Natural killer cell treated with Interleukin-12 subunit alpha and Interleukin-12 subunit beta and Interleukin-15 and Interleukin-18, amount 100 ng/mL, for 72 hours (primary cell): ENCODE results near the gene NEURL3. TPM values are rescaled to one million over a fixed set of nuclear protein-coding genes. Genes with fewer than 3 reads are reported as not detected.
A peak's percentile ranks its signal among the peaks of the same experiment; 100 is the strongest.
"Not testable (repeated sequence)": the region's sequence is repeated elsewhere in the genome, so short reads cannot be mapped to it uniquely, and the experiment has no call there.

Experiments
- ATAC-seq, 2 donors: fragments of 150-1000 bp; cut with Tn5 transposase in 1 of 2; sonication (Bioruptor Pico), chemical (Tn5 transposase) in 1 of 2; 2 replicates each; pipeline ENCODE4 v1.10.0; 2021
- DNase-seq: peaks from one replicate; pipeline ENCODE4 v3.0.0; 2022; ENCODE audit warnings: low spot score
- H3K27ac Mint-ChIP-seq, 2 donors: 1 replicate in 1 of 2; 2 replicates in 1 of 2; pipeline ENCODE4 v1.8.0; 2022; ENCODE audit warnings: mixed read lengths in 2 of 2, mild to moderate bottlenecking in 1 of 2, moderate library complexity in 1 of 2
- H3K27me3 Mint-ChIP-seq, 2 donors: 1 replicate in 1 of 2; 2 replicates in 1 of 2; pipeline ENCODE4 v1.8.0; 2022; ENCODE audit warnings: mixed read lengths in 2 of 2
- H3K36me3 Mint-ChIP-seq: one replicate; pipeline ENCODE4 v1.8.0; 2022; ENCODE audit warnings: mixed read lengths
- H3K4me1 Mint-ChIP-seq, 2 donors: 1 replicate in 1 of 2; 2 replicates in 1 of 2; pipeline ENCODE4 v1.8.0; 2022; ENCODE audit warnings: low read depth in 2 of 2, mixed read lengths in 2 of 2, mild to moderate bottlenecking in 1 of 2
- H3K4me3 Mint-ChIP-seq: one replicate; pipeline ENCODE4 v1.8.0; 2022; ENCODE audit warnings: mixed read lengths
- H3K9me3 Mint-ChIP-seq: 2 replicates; pipeline ENCODE4 v1.8.0; 2022; ENCODE audit warnings: mixed read lengths
- total RNA-seq, 2 donors: library from RNA; stranded (reverse); gene quantifications; one replicate each; pipeline ENCODE4 v1.2.3, GENCODE V29; 2022

NEURL3 gene
- total RNA-seq, 2 donors from 2014 or later: 0.64 TPM; not detected in 1

DNA sequence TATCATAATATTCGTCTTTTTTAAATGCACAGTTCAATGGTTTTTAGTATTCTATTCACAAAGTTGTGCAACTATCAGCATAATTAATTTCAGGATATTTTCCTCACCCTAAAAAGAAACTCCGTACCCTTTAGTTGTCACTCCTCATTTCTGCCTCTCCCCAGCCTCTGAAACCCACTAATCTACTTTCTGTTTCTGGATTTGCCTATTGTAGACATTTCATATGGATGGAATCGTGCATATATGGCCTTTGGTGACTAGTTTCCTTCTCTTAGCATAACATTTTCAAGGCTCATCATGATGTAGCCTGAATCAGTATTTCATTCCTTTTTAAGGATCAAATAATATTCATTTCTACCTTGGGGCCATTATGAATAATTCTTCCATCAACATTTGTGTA is 18.5 kb downstream of the NEURL3 start:
- Mint-ChIP-seq H3K27ac (peak overlapping the region; percentile 98 to 99), H3K27me3 (no peaks in the 10 kb centered on the region), H3K9me3 (no peaks in the 10 kb centered on the region), H3K36me3 (no peaks in the 10 kb centered on the region), H3K4me3 (peak overlapping the region; percentile 93), H3K4me1 (peaks cover 41 to 53% of the 10 kb centered on the region in 2 donors)
- DNase-seq: no peak
- ATAC-seq: no peak

DNA sequence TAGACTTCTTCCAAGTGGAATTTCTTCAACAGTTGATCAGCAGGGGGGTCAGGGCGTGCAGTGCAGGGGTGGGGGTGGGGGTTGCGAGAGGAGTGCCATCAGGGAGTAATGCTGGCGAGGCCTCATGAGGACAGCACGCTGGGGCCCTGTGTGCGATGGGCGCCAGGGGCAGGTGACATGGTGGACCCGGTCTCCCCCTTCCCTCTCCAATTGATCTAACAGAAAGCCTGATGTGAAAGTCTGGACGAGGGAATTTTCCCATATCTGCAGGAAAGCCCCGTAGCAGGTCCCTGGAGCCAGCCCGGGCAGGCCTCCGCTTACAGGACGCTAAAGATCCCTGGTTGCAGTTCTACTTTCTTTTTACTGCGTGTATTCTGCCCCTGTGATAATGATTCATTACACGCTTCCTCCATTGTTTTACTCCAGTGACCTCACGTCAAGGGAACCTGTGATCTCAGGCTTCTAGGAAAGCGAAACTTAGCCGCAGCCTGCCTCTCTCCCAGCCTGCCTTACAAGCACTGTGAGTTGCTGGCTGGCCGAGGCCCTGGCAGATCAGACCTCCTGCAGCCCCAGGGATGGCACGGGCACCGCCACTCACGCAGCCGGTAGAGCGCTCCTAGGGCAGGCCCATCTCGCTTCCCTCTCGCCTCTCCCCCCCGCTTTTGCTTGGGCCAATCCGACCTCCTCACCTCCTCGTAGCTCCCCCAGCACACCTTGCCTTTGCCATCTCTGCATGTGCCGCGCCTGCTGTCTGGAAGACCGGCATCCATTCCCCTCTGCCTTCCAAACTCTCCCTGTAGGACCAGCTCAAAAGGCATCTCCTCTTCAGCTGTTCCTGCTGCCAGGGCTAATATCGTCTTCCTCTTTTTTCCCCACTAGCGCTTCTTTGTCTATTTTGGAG is 19.2 kb downstream of the NEURL3 start:
- Mint-ChIP-seq H3K36me3 (no peaks in the 10 kb centered on the region), H3K27ac (peak overlapping the region; percentile 98 to 99), H3K4me1 (peaks cover 41 to 53% of the 10 kb centered on the region in 2 donors), H3K9me3 (no peaks in the 10 kb centered on the region), H3K4me3 (peak overlapping the region; percentile 93), H3K27me3 (no peaks in the 10 kb centered on the region)
- DNase-seq: peak; percentile 90
- peak; percentile 97 to 98 for ATAC-seq

- Mint-ChIP-seq H3K9me3 (no peaks in the 10 kb centered on the region), H3K27ac (peak overlapping the region; percentile 98 to 99), H3K4me1 (peaks cover 41 to 52% of the 10 kb centered on the region in 2 donors), H3K27me3 (no peaks in the 10 kb centered on the region), H3K36me3 (no peaks in the 10 kb centered on the region), H3K4me3 (peak overlapping the region; percentile 93)
- DNase-seq (no peak), ATAC-seq (peak in 1 of 2 donors; percentile 1)
Measured at GRCh38 chr2:96485350-96485749, 19.8 kb downstream of the NEURL3 start.

DNA sequence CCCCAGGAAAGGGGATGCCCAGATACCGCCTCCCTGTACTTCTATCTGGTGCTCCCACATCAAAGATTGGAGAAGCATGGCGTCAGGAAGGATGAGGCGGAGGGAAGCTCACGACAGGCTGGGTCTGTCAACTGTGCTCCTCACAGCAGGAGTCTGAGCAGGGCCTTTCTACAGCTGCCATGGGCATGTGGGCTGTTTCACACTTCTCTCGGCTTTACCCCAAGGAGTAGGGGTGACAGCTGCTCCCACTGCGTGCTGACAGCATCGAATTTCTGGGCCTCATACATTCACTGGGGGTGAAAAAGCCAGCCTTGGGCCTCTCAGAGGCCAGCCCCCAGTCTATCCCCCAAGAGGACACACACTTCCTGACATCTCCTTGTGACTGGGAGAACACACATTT is 21.1 kb downstream of the NEURL3 start:
- no peaks in the 10 kb centered on the region for H3K36me3 Mint-ChIP-seq
- H3K4me3 Mint-ChIP-seq: no peak overlapping the region
- DNase-seq (no peak), ATAC-seq (no peak)
- no peaks in the 10 kb centered on the region for H3K9me3 Mint-ChIP-seq
- peak overlapping the region; percentile 98 to 99 for H3K27ac Mint-ChIP-seq
- peaks cover 3 to 4% of the 10 kb centered on the region in 2 donors for H3K27me3 Mint-ChIP-seq
- H3K4me1 Mint-ChIP-seq: peaks cover 35 to 40% of the 10 kb centered on the region in 2 donors

DNA sequence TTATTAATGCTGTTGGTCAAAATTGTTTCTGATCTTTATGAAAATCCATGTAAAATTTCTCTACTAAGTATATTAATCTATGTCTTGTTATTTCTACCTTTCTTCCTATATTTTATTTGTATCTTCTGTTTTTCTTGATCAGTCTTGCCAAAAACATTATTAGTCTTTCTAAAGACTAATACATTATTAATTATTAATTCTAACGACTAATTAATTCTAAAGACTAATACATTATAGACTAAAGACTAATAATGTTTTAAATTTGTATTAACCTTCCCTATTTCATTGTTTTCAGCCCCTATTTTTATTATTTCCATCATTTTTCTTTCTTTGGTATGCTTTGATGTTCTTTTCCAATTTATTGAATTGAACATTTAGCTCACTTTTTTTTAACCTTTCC is 27.7 kb downstream of the NEURL3 start:
- no peak overlapping the region for H3K27ac Mint-ChIP-seq
- peaks cover 18 to 23% of the 10 kb centered on the region in 2 donors for H3K27me3 Mint-ChIP-seq
- H3K9me3 Mint-ChIP-seq: no peaks in the 10 kb centered on the region
- H3K4me3 Mint-ChIP-seq: no peak overlapping the region
- no peak for DNase-seq
- no peak for ATAC-seq
- no peaks in the 10 kb centered on the region for H3K4me1 Mint-ChIP-seq
- no peaks in the 10 kb centered on the region for H3K36me3 Mint-ChIP-seq

GRCh38 chr2:96471772-96472171 is 33.4 kb downstream of the NEURL3 start:
- H3K9me3 Mint-ChIP-seq: no peaks in the 10 kb centered on the region
- H3K4me1 Mint-ChIP-seq: peaks cover 3 to 12% of the 10 kb centered on the region in 2 donors
- DNase-seq (no peak), ATAC-seq (peak in 1 of 2 donors; percentile 60)
- H3K4me3 Mint-ChIP-seq: peak overlapping the region; percentile 23
- H3K27me3 Mint-ChIP-seq: peaks cover 8 to 17% of the 10 kb centered on the region in 2 donors
- peak overlapping the region in 1 of 2 donors; percentile 19 for H3K27ac Mint-ChIP-seq
- no peaks in the 10 kb centered on the region for H3K36me3 Mint-ChIP-seq

GRCh38 chr2:96470636-96471035 is 34.5 kb downstream of the NEURL3 start:
- Mint-ChIP-seq H3K36me3 (no peaks in the 10 kb centered on the region), H3K4me3 (no peak overlapping the region), H3K27me3 (peaks cover 8 to 10% of the 10 kb centered on the region in 2 donors), H3K4me1 (peaks cover 3 to 12% of the 10 kb centered on the region in 2 donors), H3K27ac (peak overlapping the region in 1 of 2 donors; percentile 42), H3K9me3 (no peaks in the 10 kb centered on the region)
- DNase-seq: peak; percentile 75
- peak; percentile 81 to 92 for ATAC-seq

GRCh38 chr2:96470109-96470508 is 35.0 kb downstream of the NEURL3 start:
- no peaks in the 10 kb centered on the region for H3K9me3 Mint-ChIP-seq
- peaks cover 8 to 10% of the 10 kb centered on the region in 2 donors for H3K27me3 Mint-ChIP-seq
- no peaks in the 10 kb centered on the region for H3K36me3 Mint-ChIP-seq
- H3K27ac Mint-ChIP-seq: peak overlapping the region in 1 of 2 donors; percentile 42
- peaks cover 3 to 12% of the 10 kb centered on the region in 2 donors for H3K4me1 Mint-ChIP-seq
- DNase-seq: no peak
- H3K4me3 Mint-ChIP-seq: no peak overlapping the region
- ATAC-seq: no peak

GRCh38 chr2:96468904-96469303 is 36.3 kb downstream of the NEURL3 start:
- ATAC-seq (no peak), DNase-seq (no peak)
- Mint-ChIP-seq H3K27me3 (peaks cover 6 to 8% of the 10 kb centered on the region in 2 donors), H3K4me1 (peaks cover 3 to 12% of the 10 kb centered on the region in 2 donors), H3K9me3 (no peaks in the 10 kb centered on the region), H3K4me3 (no peak overlapping the region), H3K27ac (no peak overlapping the region), H3K36me3 (no peaks in the 10 kb centered on the region)

DNA sequence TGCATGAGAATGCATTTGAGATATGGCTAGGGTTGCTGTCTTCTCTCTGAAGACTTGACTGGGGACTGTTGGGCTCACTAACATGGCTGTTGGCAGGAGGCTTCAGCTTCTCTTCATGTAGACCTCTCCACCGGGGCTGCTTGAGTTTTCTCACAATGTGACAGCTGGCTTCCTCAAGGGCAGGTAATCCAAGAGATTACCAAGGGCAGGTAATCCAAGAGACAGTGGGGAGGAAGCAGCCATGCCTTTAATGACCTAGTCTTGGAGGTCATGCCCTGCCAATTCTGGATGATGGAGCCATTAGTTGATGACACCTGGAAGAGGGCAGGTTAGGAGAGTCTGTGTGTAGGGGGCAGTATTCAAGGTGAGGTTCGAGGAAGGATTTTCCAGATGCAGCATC is 40.5 kb downstream of the NEURL3 start:
- Mint-ChIP-seq H3K9me3 (no peaks in the 10 kb centered on the region), H3K36me3 (no peaks in the 10 kb centered on the region), H3K4me3 (no peak overlapping the region), H3K27ac (no peak overlapping the region), H3K4me1 (no peaks in the 10 kb centered on the region), H3K27me3 (no peaks in the 10 kb centered on the region)
- ATAC-seq: no peak
- no peak for DNase-seq

GRCh38 chr2:96464061-96464460 is 41.1 kb downstream of the NEURL3 start:
- Mint-ChIP-seq H3K9me3 (no peaks in the 10 kb centered on the region), H3K27me3 (no peaks in the 10 kb centered on the region), H3K4me1 (no peaks in the 10 kb centered on the region), H3K36me3 (peaks cover 1% of the 10 kb centered on the region), H3K4me3 (no peak overlapping the region), H3K27ac (no peak overlapping the region)
- no peak for DNase-seq
- ATAC-seq: no peak

GRCh38 chr2:96463119-96463518 is 42.0 kb downstream of the NEURL3 start:
- Mint-ChIP-seq H3K4me1 (no peaks in the 10 kb centered on the region), H3K27ac (no peak overlapping the region), H3K4me3 (no peak overlapping the region), H3K27me3 (no peaks in the 10 kb centered on the region), H3K9me3 (no peaks in the 10 kb centered on the region), H3K36me3 (peaks cover 6% of the 10 kb centered on the region)
- no peak for DNase-seq
- ATAC-seq: no peak

DNA sequence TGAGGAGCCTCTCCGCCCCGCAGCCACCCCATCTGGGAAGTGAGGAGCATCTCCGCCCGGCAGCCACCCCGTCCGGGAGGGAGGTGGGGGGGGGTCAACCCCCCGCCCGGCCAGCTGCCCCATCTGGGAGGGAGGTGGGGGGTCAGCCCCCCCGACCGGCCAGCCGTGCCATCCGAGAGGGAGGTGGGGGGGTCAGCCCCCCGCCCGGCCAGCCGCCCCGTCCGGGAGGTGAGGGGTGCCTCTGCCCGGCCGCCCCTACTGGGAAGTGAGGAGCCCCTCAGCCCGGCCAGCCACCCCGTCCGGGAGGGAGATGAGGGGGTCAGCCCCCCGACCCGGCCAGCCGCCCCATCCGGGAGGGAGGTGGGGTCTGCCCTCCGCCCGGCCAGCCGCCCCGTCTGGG is 43.5 kb downstream of the NEURL3 start:
- DNase-seq, H3K27ac Mint-ChIP-seq, H3K9me3 Mint-ChIP-seq, H3K27me3 Mint-ChIP-seq, H3K36me3 Mint-ChIP-seq, H3K4me1 Mint-ChIP-seq, H3K4me3 Mint-ChIP-seq, ATAC-seq: not testable (repeated sequence)

DNA sequence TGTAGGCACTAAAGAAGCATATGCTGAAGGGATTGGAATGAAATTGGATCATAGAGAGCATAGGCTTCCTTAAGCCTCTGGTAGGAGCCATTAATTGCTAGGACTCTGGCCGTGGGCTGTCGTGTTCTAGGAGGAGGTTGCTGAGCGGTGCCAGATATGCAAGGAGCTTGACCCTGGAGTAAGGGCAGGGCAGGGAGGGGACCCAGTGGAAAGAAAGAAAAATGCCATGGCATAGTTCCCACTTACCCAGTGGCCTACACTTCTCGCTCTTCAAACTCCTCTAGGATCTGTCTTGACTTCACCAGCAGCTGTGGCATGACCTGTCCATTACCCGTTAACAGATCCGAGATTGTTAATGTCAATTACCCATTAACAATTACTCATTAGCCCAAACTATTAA is 53.1 kb downstream of the NEURL3 start:
- Mint-ChIP-seq H3K36me3 (no peaks in the 10 kb centered on the region), H3K27me3 (no peaks in the 10 kb centered on the region), H3K27ac (no peak overlapping the region), H3K4me1 (no peaks in the 10 kb centered on the region), H3K4me3 (no peak overlapping the region), H3K9me3 (no peaks in the 10 kb centered on the region)
- DNase-seq (no peak), ATAC-seq (no peak)
